Effector memory CD8-positive, alpha-beta T cell (primary cell): Measurements from ENCODE around the gene ATP2B2.

Experiments
- ATAC-seq: fragments of 150-1000 bp; cut with Tn5 transposase; replicated peaks from 2 replicates; pipeline ENCODE4 v1.10.0; 2021; ENCODE audit warnings: mild to moderate bottlenecking, moderate library complexity
- DNase-seq, 3 experiments: peaks; one replicate each; pipeline ENCODE4 v3.0.0; 2021
- H3K27ac Mint-ChIP-seq, 2 donors: one replicate each; pipeline ENCODE4 v1.8.0; 2022; ENCODE audit warnings: mild to moderate bottlenecking in 2 of 2, mixed read lengths in 2 of 2, moderate library complexity in 2 of 2
- H3K27me3 Mint-ChIP-seq, 2 donors: one replicate each; pipeline ENCODE4 v1.8.0; 2022; ENCODE audit warnings: mixed read lengths in 2 of 2
- H3K36me3 Mint-ChIP-seq: one replicate; pipeline ENCODE4 v1.8.0; 2022; ENCODE audit warnings: mild to moderate bottlenecking, moderate library complexity, mixed read lengths; ENCODE audit not compliant: insufficient read depth
- H3K4me1 Mint-ChIP-seq, 2 donors: one replicate each; pipeline ENCODE4 v1.8.0; 2022; ENCODE audit warnings: low read depth in 2 of 2, mixed read lengths in 2 of 2
- H3K4me3 Mint-ChIP-seq, 2 donors: one replicate each; pipeline ENCODE4 v1.8.0; 2022; ENCODE audit warnings: mild to moderate bottlenecking in 2 of 2, mixed read lengths in 2 of 2, moderate library complexity in 2 of 2
- H3K9me3 Mint-ChIP-seq, 2 donors: one replicate each; pipeline ENCODE4 v1.8.0; 2022; ENCODE audit warnings: mixed read lengths in 2 of 2

The ATP2B2 gene

DNA sequence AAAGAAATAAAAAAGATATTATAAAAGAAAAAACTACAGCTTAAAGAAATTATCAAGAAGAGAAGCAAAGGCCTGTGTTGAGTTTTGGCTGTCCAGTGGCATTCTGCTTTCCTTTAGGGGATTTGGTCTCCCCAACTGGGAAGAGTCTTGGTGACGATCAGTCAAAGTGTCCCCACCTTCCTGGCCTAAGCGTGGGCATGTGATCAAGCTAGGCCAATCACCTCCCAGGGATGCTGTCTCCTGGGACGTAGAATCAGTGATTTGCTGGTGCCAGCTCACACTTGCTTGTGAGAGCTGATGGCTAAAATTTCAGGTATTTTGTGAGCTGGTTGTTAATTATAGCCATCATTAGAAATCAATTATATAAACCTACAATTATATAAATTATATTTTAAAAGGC, 69.5 kb downstream of the ATP2B2 start:
- ATAC-seq, result no peak
- no peaks in the 10 kb centered on the region for H3K9me3 Mint-ChIP-seq
- no peak for DNase-seq
- H3K4me3 Mint-ChIP-seq, result no peak overlapping the region
- H3K27ac Mint-ChIP-seq, result peak overlapping the region; percentile 29 to 90
- H3K4me1 Mint-ChIP-seq, result peaks cover 21 to 24% of the 10 kb centered on the region in 2 donors
- H3K27me3 Mint-ChIP-seq, result no peaks in the 10 kb centered on the region
- no peaks in the 10 kb centered on the region for H3K36me3 Mint-ChIP-seq

DNA sequence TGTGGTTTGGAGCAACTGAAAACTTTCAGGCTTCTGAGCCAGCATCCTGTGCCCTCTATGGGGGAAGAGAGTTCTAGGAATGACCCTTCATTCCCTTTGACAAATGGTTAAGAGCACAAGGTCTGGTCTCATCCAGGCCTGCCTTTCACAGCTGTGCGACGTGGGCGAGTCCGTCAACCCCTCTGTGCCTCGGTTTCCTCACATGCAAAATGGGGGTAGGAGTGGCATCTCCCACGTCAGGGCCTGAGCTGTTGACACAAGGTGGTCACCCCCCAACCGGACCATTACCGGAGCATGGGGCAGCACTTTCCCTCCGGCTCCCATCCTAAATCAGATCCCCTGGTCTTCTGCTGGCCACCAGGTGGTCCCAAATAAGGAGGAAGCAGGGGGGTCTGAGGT, 70.4 kb downstream of the ATP2B2 start:
- H3K4me1 Mint-ChIP-seq, result peaks cover 21 to 24% of the 10 kb centered on the region in 2 donors
- no peak overlapping the region for H3K4me3 Mint-ChIP-seq
- H3K27ac Mint-ChIP-seq, result peak overlapping the region; percentile 29 to 86
- DNase-seq (no peak), ATAC-seq (no peak)
- H3K36me3 Mint-ChIP-seq, result no peaks in the 10 kb centered on the region
- H3K27me3 Mint-ChIP-seq, result no peaks in the 10 kb centered on the region
- no peaks in the 10 kb centered on the region for H3K9me3 Mint-ChIP-seq

DNA sequence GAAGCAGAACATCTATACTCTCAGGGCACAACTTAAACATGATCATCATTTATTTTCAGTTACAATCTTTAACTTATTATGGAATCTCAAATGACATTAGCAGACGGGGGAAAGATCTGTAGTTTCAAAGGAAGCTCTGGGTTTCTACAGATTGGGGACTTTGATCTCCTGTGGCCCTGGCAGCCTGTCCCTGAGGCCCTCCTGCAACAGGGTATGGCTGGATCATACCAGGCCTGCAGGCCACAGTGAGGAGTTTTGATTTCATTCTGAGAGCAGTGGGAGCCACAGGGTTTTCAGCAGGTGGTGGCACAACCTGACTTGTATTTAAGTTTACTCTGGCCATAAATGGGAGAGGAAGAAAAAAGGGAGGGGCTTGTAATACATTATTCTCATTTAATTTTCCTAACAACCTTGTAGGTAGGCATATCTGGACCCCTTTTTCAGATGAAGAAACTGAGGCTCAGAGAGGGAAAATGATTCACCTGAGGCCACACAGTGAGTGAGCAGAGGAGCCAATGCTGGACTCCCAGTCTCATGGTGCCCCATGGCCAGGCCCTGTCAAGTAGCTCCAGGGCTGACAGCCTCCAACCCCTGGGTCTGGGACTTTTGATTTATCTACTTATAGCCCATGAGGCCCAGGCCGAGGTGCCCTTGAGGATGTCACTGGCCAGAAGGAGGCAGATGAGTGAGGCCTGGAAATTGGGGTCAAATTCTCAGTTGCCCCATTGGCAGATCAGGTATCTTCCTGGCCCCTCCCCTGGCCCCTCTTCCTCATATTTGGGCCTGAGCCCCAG, 71.0 kb downstream of the ATP2B2 start:
- Mint-ChIP-seq H3K9me3 (no peaks in the 10 kb centered on the region), H3K4me3 (no peak overlapping the region), H3K27me3 (no peaks in the 10 kb centered on the region), H3K36me3 (no peaks in the 10 kb centered on the region), H3K4me1 (peaks cover 21 to 24% of the 10 kb centered on the region in 2 donors), H3K27ac (peak overlapping the region; percentile 82 to 86)
- ATAC-seq (no peak), DNase-seq (no peak)

DNA sequence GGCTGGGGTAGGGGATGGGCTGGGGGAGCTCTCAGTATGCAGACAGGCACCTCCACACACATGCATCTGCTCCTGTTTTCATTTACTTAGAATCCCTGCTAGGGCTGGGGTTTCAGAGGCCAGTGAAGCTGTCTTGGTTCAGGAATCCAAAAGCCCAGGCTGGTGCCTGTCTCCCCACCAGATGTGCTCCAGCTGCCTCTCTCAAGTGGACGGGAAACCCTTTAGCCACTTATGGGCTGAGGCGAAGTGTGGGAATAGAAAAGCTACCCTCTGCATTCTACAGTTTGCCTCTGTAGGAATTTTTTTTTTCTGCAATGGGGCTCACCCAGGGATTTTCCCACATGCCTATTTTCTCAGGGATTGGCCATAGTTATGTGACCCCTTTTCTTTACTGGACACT, 72.5 kb downstream of the ATP2B2 start:
- DNase-seq (no peak), ATAC-seq (no peak)
- H3K27me3 Mint-ChIP-seq, result no peaks in the 10 kb centered on the region
- H3K36me3 Mint-ChIP-seq, result no peaks in the 10 kb centered on the region
- no peak overlapping the region for H3K27ac Mint-ChIP-seq
- peaks cover 17 to 18% of the 10 kb centered on the region in 2 donors for H3K4me1 Mint-ChIP-seq
- H3K9me3 Mint-ChIP-seq, result no peaks in the 10 kb centered on the region
- no peak overlapping the region for H3K4me3 Mint-ChIP-seq

DNA sequence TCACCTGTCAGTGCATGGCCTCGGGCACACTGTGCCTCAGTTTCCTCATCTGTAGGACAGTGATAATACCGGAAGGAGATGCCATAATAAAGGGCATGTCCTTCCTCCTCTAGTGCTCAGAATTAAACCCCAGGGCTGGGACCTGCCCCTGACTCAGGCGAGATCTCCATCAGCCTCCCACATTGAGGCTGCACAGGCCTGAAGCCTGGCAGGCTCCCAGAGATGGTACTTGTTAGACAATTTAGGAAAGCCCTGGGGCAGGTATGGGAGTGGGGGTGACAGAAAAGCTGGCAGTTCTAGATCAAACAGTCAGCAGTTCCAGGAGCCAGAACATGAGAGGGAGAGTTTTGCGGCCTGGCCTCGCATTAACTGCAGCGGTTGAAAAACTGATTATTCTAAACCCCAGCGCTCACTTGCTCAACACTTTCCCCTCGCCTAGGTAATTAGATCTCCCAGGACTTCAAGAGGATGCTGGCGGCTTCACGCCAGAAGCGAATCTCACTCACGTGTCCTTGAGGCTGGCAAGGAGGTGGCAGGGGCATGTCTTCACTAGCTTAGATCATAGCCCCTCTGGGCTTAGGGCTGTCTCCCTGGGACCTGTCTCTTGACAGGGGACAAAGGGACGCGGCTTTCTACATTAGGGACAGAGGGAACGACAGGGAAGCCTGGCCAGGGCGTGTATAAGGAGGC, 73.1 kb downstream of the ATP2B2 start:
- H3K27ac Mint-ChIP-seq, result peak overlapping the region in 1 of 2 donors; percentile 8
- no peak for DNase-seq
- H3K4me1 Mint-ChIP-seq, result peaks cover 12 to 13% of the 10 kb centered on the region in 2 donors
- H3K27me3 Mint-ChIP-seq, result no peaks in the 10 kb centered on the region
- H3K36me3 Mint-ChIP-seq, result no peaks in the 10 kb centered on the region
- H3K9me3 Mint-ChIP-seq, result no peaks in the 10 kb centered on the region
- no peak for ATAC-seq
- no peak overlapping the region for H3K4me3 Mint-ChIP-seq

DNA sequence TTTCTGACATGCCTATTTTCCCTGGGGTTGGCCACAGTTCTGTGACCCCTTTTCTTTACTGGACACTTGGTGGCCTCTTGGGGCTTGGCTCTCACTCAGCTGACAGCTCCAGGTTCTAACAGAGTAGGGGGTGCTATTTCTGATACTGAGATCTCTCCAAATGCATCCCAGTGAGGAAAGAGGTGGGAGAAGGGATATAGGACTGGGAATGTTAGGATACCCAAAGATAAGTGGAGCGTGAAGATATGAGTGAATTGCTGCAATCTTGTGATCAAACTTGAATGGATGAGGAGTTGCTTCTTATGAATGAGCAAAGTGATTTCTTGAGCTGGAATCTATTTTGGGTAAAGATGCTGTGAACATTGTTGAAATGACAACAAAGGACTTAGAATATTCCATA, 74.6 kb downstream of the ATP2B2 start:
- Mint-ChIP-seq H3K36me3 (no peaks in the 10 kb centered on the region), H3K4me1 (peaks cover 0 to 3% of the 10 kb centered on the region in 2 donors), H3K9me3 (no peaks in the 10 kb centered on the region), H3K4me3 (no peak overlapping the region), H3K27ac (no peak overlapping the region), H3K27me3 (no peaks in the 10 kb centered on the region)
- no peak for ATAC-seq
- DNase-seq, result no peak

DNA sequence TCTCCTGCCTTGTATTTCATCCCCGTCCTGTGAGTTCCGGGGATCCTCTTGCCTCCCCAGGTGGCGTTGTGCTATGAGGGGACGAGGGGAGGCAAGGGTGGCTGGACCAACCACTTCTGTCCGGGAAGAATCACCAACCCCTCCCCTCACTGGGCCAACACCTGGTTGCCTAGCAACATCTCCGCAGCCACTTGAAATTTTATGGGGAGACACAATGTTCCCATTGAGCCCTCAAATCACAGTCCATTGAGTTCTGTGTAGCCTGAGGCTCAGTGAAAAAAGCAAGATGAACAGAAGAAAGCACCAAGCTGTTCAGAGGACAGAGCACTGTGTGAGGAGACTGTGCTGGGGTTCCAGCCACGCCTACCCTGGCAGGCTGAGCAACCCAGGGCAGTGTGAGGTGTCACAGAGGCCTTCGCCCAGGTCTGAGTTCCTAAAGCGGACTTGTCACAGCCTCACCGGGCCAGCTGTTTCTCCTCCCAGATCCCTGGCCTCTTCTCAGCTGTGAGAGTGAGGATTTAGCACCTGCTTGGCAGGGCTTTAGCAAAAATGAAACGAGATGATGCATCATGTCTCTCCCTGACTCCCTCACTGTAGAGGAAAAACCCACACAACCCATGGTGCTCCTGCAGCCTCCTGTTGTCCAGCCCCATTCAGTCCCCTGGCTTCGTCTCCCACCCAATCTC, 76.8 kb downstream of the ATP2B2 start:
- no peaks in the 10 kb centered on the region for H3K4me1 Mint-ChIP-seq
- H3K36me3 Mint-ChIP-seq, result no peaks in the 10 kb centered on the region
- H3K27me3 Mint-ChIP-seq, result peaks cover 0 to under 1% of the 10 kb centered on the region in 2 donors
- DNase-seq (no peak), ATAC-seq (no peak)
- H3K27ac Mint-ChIP-seq, result no peak overlapping the region
- no peak overlapping the region for H3K4me3 Mint-ChIP-seq
- H3K9me3 Mint-ChIP-seq, result no peaks in the 10 kb centered on the region

DNA sequence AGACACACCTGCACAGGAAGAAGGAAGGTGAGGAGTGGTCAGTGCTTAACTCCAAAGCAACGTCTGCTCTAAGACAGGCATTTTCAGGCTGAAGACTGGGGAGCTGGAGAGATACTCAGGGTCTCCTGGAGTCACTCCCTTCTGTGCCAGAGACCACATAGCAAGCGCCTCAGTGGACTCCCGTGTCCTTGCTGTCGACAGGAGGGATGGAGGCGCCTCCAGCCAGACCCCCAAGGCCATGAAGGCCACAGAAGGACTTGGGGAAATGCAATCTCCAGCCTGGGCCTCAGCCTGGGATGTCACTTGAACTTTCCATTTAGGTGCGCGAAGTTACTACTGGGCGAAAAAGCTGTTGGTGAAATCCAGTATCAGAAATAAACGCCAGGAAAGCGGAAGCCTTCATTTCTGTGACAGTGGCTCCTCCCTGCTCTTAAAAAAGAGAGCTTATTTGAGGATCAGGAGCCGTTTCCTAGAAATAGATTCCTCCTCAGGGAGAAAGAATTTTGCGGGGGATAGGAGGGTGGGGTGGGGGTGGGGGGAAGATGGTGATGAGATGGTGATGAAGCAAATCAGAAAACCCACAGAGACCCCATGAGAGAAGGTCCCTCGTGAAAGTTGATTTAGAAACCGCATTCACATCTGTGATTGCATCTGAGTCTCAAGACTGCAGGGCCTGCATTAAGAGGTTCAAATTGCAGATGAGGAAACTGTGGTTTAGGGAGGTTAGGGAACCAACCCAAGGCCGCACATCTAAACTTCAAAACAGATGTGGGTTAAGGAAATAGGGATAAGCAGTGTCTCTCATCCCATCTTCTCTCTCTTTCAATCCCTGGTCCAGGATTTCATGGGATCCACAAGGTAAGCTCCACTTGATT, 78.8 kb downstream of the ATP2B2 start:
- H3K4me3 Mint-ChIP-seq, result no peak overlapping the region
- DNase-seq (no peak), ATAC-seq (no peak)
- H3K9me3 Mint-ChIP-seq, result no peaks in the 10 kb centered on the region
- H3K36me3 Mint-ChIP-seq, result no peaks in the 10 kb centered on the region
- no peaks in the 10 kb centered on the region for H3K4me1 Mint-ChIP-seq
- H3K27me3 Mint-ChIP-seq, result peaks cover 0 to 11% of the 10 kb centered on the region in 2 donors
- no peak overlapping the region for H3K27ac Mint-ChIP-seq

DNA sequence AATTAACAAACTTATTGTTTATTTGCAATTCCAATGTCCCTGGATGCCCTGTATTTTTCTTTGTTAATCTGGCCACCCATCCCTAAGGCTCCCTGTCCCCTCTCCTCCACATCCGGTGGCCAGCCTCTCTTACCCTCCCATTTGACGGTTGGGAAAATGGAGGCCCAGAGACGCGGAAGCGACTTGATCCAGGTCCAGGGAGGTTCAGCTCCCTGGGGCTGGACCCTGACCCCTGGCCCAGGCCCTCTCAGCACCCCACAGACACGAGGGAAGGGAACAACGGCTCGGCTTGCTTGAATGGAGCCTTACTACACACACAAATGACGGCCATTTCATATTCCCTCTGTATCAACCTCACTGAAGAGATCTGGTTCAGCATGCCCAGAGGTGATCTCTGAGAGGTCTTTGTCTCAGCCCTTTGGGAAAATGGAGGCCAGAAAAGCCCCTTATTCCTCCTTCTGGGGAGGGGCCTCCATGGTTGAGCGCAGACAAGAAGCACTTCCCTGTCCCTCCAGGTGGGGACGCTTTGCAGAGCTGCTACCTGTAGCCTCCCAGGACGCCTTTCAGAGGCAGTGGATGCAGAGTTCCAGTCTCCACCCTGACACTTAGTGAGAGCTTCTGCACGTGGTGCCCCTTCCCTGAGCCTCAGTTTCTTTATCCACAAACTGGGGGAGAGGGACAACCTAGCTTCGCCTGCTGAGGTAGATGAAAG, 82.1 kb downstream of the ATP2B2 start:
- H3K4me3 Mint-ChIP-seq, result no peak overlapping the region
- H3K36me3 Mint-ChIP-seq, result peaks cover 5% of the 10 kb centered on the region
- no peaks in the 10 kb centered on the region for H3K9me3 Mint-ChIP-seq
- no peak for ATAC-seq
- H3K27ac Mint-ChIP-seq, result no peak overlapping the region
- DNase-seq, result no peak
- peaks cover 0 to 11% of the 10 kb centered on the region in 2 donors for H3K27me3 Mint-ChIP-seq
- peaks cover 0 to 6% of the 10 kb centered on the region in 2 donors for H3K4me1 Mint-ChIP-seq

DNA sequence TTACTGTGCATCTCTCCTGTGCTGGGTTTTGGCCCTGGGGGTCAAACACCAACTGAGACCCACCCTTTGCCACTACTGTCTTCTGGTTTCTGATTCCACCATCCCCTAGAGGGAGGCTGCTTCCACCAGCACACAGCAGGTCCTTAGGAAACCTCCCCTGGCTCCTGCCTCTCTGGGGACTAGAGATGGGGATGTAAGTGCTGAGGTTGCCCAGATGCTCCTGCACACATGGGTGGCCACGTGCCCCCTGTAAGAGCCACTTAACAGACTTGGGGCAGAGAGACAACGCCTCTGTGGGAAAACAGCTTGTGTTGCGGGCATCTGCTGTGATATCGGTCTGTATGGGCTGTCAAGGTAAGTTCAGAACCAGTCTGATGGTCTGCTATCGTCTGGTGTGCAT, 83.4 kb downstream of the ATP2B2 start:
- no peak overlapping the region for H3K27ac Mint-ChIP-seq

DNA sequence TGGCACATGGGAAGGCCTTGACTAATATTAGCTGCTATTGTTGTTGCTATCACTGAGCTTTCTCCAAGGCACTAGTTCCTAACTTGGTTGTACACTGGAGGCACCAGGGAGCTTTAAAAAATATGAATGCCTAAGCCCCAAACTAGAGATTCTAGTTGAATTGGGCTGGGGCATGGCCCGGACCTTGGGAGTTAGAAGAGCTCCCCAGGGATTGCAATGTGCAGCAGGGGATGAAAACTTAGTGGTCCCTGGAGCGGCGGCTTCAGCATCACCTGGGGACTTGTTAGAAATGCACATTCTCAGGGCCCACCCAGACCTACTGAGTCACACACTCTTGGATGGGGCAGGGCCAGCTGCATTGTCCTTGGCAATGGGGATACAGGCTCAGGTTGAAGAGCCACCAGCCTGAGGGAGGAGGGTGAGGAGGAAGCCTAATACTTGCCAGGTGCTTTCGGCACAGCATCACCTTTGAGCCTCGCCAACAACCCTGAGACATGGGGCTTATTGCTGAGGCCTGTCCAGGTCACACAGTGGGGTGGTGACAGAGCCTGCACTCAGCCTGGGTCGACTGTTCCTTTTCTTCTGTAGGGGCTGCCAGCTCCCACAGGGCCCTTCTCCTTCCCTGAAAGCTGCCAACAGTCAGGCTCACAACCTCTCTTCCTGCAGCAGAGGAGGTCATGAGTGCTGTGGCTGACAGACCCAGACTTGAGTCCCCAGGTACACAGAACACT, 84.5 kb downstream of the ATP2B2 start:
- ATAC-seq, result no peak
- Mint-ChIP-seq H3K27me3 (peaks cover 0 to 31% of the 10 kb centered on the region in 2 donors), H3K9me3 (no peaks in the 10 kb centered on the region)

More for the DNA sequence above, 83.4 kb downstream of the ATP2B2 start:
- Mint-ChIP-seq H3K4me3 (no peak overlapping the region), H3K4me1 (peaks cover 0 to 6% of the 10 kb centered on the region in 2 donors), H3K36me3 (peaks cover 5% of the 10 kb centered on the region), H3K27me3 (peaks cover 0 to 21% of the 10 kb centered on the region in 2 donors), H3K9me3 (no peaks in the 10 kb centered on the region)
- DNase-seq (no peak), ATAC-seq (no peak)

DNA sequence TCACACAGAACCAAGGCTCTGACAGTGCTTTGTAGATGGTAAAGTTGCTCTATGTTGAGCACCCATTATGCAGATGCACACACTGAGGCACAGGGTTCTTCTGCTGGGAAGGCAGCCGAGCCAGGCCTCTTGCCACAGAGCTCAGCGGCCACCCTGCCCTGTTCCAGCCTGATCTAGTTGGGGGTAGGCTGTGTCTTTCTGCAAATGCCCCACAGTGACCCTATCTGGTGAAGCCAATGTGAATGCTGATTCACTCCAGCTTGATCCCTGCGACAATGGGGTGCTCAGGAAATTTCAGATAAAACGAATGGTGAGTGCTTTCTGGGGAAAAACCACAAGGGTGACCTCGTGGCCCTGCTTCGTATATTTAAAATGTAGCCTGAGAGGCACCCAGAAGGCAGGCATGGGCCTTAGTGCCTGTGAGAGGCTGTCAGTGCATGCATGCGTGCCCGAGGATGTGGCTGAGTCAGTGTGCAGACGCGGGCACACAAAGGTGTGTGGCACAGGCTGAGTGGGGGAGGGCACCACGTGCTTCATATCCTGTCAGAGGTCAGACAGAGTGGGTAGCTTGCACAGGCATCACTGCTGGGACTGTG, 85.7 kb downstream of the ATP2B2 start:
- H3K9me3 Mint-ChIP-seq, result no peaks in the 10 kb centered on the region
- H3K4me3 Mint-ChIP-seq, result no peak overlapping the region
- peak; percentile 92 for ATAC-seq
- H3K27me3 Mint-ChIP-seq, result peaks cover 0 to 42% of the 10 kb centered on the region in 2 donors
- peaks cover 0 to 6% of the 10 kb centered on the region in 2 donors for H3K4me1 Mint-ChIP-seq
- H3K27ac Mint-ChIP-seq, result peak overlapping the region in 1 of 2 donors; percentile 89
- peaks cover 5% of the 10 kb centered on the region for H3K36me3 Mint-ChIP-seq
- peak in 1 of 3 experiments; percentile 24 for DNase-seq

More for the DNA sequence above, 84.5 kb downstream of the ATP2B2 start:
- Mint-ChIP-seq H3K27ac (peak overlapping the region in 1 of 2 donors; percentile 89), H3K4me1 (peaks cover 0 to 6% of the 10 kb centered on the region in 2 donors), H3K36me3 (peaks cover 5% of the 10 kb centered on the region), H3K4me3 (no peak overlapping the region)
- no peak for DNase-seq
